Measurements from ENCODE around the gene BST2.

The BST2 gene

DNA sequence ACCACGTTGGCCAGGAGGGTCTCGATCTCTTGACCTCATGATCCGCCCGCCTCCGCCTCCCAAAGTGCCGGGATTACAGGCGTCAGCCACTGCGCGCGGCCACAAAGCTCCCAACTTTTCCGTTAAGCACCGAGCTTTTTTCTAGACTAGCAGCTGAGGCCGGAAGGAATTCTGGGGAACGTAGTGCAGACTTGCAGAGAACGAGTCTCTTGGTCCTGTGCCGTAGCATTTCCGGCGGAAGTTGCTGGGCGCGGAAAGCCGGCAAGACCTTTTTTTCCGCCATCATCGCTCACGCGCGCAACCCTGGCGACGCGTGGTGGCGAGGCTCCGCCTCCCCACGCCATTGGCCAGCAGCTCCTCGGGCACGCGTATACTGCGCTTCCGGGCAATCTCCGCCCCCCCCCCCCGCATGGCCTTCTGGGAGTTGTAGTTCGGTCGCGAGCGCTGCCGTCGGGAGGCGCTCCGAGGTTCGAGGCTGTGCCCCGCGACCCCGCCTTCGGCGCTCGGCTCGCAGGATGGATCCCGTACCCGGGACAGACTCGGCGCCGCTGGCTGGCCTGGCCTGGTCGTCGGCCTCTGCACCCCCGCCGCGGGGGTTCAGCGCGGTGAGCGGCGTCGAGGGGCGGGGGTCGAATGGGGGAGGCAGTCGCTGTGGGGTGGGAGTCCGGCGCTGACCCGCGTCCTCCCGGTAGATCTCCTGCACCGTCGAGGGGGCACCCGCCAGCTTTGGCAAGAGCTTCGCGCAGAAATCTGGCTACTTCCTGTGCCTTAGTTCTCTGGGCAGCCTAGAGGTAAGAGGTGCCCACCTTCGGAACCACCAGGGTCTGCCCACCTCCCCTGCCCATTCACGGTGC is 14.4 kb upstream of the BST2 start, which contains the start of gene MVB12A:
TSS of gene MVB12A (plus strand) at position 427 of the 854 bp plus-strand sequence. CDS start at position 516, 89 bp downstream.
- FAIRE-seq (peak; percentile 95), DNase-seq (ENCODE audit: insufficient read length, low spot score) (peak; percentile 99)

DNA sequence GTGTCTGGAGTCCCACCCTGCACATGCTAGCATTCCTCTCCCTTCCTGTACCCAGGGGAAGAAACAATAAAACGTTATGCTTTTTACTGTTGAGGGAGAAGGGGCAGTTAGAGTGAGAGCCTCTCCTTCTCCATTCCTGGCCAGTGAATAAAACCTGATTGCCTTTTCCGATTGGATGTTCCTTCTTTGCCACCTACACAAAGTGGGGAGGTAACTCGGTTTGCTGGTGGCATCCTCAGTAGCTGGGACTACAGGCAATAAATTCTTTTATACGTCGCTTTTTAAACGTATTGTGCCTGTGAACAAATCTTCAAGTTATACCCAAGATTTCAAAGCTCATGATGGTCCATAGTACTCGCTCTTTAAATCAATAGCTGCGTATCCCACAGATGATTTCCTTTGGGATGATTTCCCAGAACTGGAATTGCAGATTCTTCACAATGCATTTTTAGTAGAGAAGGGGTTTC is 13.8 kb upstream of the BST2 start:
- FAIRE-seq (no peak), DNase-seq (ENCODE audit: insufficient read length, low spot score) (no peak)

GRCh38 chr19:17418710-17419109 is 13.3 kb upstream of the BST2 start:
- DNase-seq (ENCODE audit: insufficient read length, low spot score) (no peak), FAIRE-seq (no peak)

- DNase-seq (ENCODE audit: insufficient read length, low spot score) (no peak), FAIRE-seq (no peak)
Measured at GRCh38 chr19:17415121-17415520, 9.7 kb upstream of the BST2 start.

GRCh38 chr19:17414097-17414496 is 8.7 kb upstream of the BST2 start:
- FAIRE-seq (no peak), DNase-seq (ENCODE audit: insufficient read length, low spot score) (no peak)

DNA sequence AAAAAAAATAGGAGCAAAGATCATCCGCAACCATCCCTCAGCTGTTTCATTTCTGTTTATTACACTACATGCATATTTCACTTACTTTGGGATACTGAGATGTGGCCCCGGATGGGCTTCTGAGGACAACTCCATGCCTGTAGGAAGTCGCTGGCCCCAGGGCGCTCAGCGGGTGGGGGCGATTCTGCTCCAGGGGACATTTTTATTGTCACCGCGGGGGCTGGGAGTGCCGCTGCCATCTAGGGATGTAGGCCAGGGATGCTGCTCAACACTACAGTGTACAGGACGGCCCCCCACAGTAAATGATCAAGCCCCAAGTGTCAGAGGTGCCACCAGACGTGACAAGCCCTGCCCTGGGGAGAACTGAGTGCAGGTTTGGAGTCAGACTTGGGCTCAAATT is 6.4 kb upstream of the BST2 start:
- no peak for DNase-seq (ENCODE audit: insufficient read length, low spot score)
- FAIRE-seq: no peak

GRCh38 chr19:17409990-17410389 is 4.6 kb upstream of the BST2 start:
- FAIRE-seq: no peak
- no peak for DNase-seq (ENCODE audit: insufficient read length, low spot score)

GRCh38 chr19:17406887-17407196 is 1.4 kb upstream of the BST2 start:
- FAIRE-seq: no peak
- DNase-seq (ENCODE audit: insufficient read length, low spot score): no peak

- FAIRE-seq (no peak), DNase-seq (ENCODE audit: insufficient read length, low spot score) (no peak)
Measured at GRCh38 chr19:17406046-17406886, 836 bp upstream of the BST2 start.

- DNase-seq (ENCODE audit: insufficient read length, low spot score) (no peak), FAIRE-seq (no peak)
Measured at GRCh38 chr19:17404621-17405249, 695 bp downstream of the BST2 start.

DNA sequence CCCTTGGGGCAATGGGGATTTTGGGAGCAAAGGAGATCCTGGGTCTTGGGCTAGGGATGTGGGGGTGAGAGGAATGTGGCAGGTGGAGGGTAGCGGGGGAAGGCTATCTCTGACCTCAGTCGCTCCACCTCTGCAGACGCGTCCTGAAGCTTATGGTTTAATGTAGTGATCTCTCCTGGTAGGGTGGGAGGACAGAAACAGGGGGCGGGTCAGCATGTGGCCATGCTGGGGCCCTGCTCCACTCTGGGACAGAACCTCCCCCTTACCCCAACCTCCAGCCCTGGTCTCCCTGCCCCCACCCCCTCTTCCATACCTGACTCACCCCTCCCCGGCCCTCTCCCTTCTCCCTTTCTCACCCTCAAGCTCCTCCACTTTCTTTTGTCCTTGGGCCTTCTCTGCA is 1.4 kb downstream of the BST2 start:
- DNase-seq (ENCODE audit: insufficient read length, low spot score): no peak

GRCh38 chr19:17402982-17403855 is 2.2 kb downstream of the BST2 start:
- DNase-seq (ENCODE audit: insufficient read length, low spot score) (no peak), FAIRE-seq (no peak)

More for the DNA sequence above, 1.4 kb downstream of the BST2 start:
- FAIRE-seq: no peak

DNA sequence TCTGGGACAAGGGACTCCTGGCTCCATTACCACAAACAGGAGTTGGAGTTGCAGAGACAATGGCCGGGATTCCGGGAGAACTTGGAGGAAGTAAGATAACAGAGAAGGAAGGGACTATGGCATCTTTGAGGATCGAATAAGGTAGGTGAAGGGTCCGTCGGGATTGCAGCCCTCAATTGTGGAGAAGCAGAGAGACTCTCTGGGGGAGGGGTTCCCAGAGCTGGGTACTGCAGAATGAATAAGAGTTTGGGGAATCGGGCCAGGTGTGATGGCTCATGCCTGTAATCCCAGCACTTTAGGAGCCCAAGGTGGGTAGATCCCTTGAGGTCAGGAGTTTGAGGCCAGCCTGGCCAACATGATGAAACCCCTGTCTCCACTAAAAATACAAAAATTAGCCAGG is 3.8 kb downstream of the BST2 start:
- FAIRE-seq (no peak), DNase-seq (ENCODE audit: insufficient read length, low spot score) (no peak)

- DNase-seq (ENCODE audit: insufficient read length, low spot score) (no peak), FAIRE-seq (no peak)
Measured at GRCh38 chr19:17398902-17399527, 6.4 kb downstream of the BST2 start.

DNA sequence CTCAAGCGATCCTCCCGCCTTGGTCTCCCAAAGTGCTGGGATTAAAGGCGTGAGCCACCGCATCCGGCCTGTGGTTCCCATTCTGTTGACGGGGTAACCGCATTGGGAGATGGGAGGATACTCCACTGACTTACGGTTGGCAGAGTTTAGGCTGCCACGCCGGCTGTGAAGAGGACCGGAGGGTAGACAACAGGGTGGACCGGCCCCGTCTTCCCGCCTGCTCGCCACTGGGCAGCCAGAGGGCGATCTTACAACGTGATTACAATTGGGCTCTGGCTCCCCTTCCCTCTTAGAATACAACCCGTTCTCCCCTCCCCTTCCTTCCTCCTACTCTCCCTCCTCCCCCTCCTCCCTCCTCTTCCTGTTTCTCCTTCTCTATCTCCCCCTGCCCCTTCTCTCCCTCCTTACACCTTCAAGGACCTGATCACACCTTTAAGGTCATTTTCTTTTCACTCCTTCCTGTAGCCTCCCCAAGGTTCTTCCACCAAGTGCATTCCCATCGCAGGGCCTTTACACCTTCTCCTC is 10.5 kb downstream of the BST2 start:
- DNase-seq (ENCODE audit: insufficient read length, low spot score) (no peak), FAIRE-seq (peak; percentile 38)

DNA sequence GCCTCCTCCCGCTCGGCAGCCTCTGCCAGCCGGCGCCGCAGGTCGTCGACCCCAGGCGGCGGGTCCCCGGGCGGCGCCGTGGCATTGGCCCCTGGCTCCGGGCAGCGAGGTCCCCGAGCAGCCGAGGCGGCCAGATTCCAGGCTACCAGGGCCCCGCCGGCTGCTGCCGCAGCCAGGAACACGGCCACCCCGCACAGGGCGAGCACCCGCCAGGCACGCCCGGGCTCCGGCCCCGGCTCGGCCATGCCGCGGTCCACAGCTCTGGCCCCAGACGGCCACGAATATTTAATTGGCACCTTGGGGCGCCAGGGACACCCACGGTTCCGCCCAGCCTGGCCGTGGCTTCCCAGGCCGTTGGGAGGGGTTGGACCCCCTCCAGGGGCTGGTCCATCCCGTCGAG is 11.5 kb downstream of the BST2 start, which contains the start of gene CCDC194:
TSS of gene CCDC194 (minus strand) at position 283 of the 400 bp plus-strand sequence. CDS start at position 245, 38 bp downstream.
- no peak for FAIRE-seq
- no peak for DNase-seq (ENCODE audit: insufficient read length, low spot score)

DNA sequence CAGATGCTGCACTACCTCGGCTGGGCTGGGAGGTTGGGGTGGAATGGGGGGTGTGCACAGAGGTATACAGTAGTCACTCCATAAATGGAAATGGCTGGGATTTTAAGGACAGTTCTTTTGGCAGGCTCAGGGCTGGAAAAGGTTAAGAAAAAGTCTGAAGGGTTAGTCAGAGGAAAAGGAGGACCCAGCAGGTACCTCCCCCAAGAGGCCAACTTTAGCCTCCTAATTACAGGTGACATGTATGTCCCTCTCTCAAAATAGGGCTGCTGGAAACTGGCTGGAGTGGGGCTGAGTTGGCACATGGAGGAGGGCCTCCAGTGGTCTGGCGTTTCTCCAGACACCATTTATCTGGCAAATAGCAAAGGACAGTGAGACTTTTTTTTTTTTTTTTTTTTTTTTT is 12.4 kb downstream of the BST2 start:
- DNase-seq (ENCODE audit: insufficient read length, low spot score): no peak
- no peak for FAIRE-seq

DNA sequence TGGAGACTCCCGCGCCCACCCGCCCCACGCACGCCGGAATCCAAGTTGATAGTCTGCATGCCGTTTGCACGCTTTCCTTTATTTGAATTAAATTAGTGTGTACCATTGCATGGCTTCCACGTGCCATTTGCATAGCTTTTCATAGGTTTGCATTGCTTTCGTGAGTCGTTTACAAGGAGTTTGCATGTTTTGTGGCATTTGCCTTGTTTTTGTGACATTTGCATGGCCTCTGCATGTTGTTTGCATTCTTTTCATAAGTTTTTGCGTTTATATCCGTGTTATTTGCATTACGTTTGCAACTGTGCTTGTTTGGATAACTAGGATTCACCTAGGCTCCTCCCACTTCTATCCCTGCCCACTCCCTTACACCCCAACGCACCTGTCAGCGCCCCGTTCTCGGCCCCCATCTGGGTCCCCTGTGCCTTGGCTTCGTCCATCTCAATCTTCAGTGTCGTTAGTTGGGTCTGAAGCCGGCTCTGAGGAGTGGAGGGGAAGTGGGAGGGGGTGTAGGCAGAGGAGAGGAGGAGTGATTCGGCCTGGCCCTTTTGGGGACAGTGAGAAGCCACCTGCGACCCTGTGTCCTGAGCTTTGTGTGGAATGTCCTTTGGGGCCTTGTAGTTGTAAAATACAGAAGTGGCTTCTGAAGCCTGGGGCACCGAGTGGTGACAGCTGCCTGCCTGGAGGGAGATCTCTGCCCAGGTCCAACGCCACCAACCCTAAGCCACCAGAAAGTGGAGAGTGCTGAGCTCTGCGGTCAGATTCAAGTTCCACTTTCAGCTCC is 13.9 kb downstream of the BST2 start:
- DNase-seq (ENCODE audit: insufficient read length, low spot score): no peak

More for the DNA sequence above, 13.9 kb downstream of the BST2 start:
- peak; percentile 4 for FAIRE-seq

Measured in HTR-8/SVneo (cell line).